Fibroblast of lung (primary cell): ENCODE data around the gene PODXL2. TPM values are rescaled to one million over a fixed set of nuclear protein-coding genes. Genes with fewer than 3 reads are reported as not detected.
A peak's percentile ranks its signal among the peaks of the same experiment; 100 is the strongest.

Experiments used
- DNase-seq, 2 donors: peaks; one replicate each; pipeline versions ENCODE4 v3.0.0 to v3.0.0-alpha.2; 2010; ENCODE audit warnings: low read depth in 2 of 2
- H2AFZ ChIP-seq: 2 replicates; pipeline ENCODE4 v1.5.1; 2012; ENCODE audit warnings: low read length, control low read depth, inconsistent platforms
- H3K27ac ChIP-seq: 2 replicates; pipeline ENCODE4 v1.5.1; 2011; ENCODE audit warnings: low read length, control low read depth; ENCODE audit not compliant: insufficient read depth
- H3K27me3 ChIP-seq: 2 replicates; pipeline ENCODE4 v1.5.1; 2011; ENCODE audit warnings: mild to moderate bottlenecking, low read length; ENCODE audit not compliant: control insufficient read depth, insufficient read depth
- H3K36me3 ChIP-seq: 2 replicates; pipeline ENCODE4 v1.5.1; 2011; ENCODE audit warnings: low read length; ENCODE audit not compliant: control insufficient read depth, insufficient read depth
- H3K4me1 ChIP-seq: 2 replicates; pipeline ENCODE4 v1.5.1; 2011; ENCODE audit warnings: low read length; ENCODE audit not compliant: control insufficient read depth, insufficient read depth; ENCODE audit errors: extremely low read depth
- H3K4me2 ChIP-seq: 2 replicates; pipeline ENCODE4 v1.5.1; 2011; ENCODE audit warnings: low read length, control low read depth; ENCODE audit not compliant: insufficient read depth; ENCODE audit errors: extremely low read depth
- H3K4me3 ChIP-seq, 4 experiments: fragments of 200-600 bp in 1 of 4; sonication (generic) in 1 of 4; replicated peaks in 1 of 4; 2 replicates each; pipeline ENCODE4 v1.5.1; 2011 to 2016; ENCODE audit warnings: low read length in 4 of 4, low read depth in 3 of 4, mild to moderate bottlenecking in 3 of 4, control low read depth in 2 of 4, inconsistent platforms in 1 of 4, mixed read lengths in 1 of 4; ENCODE audit not compliant: insufficient read depth in 1 of 4; ENCODE audit errors: control extremely low read depth in 1 of 4
- H3K79me2 ChIP-seq: 2 replicates; pipeline ENCODE4 v1.5.1; 2012; ENCODE audit warnings: mild to moderate bottlenecking, low read length, inconsistent platforms; ENCODE audit not compliant: control insufficient read depth, insufficient read depth
- H3K9ac ChIP-seq: 2 replicates; pipeline ENCODE4 v1.5.1; 2011; ENCODE audit warnings: mild to moderate bottlenecking, low read length, control low read depth; ENCODE audit not compliant: insufficient read depth
- H3K9me3 ChIP-seq: 2 replicates; pipeline ENCODE4 v1.5.1; 2012; ENCODE audit warnings: low read depth, low read length; ENCODE audit not compliant: control insufficient read depth, insufficient read depth
- H4K20me1 ChIP-seq: 2 replicates; pipeline ENCODE4 v1.5.1; 2011; ENCODE audit warnings: low read length; ENCODE audit not compliant: control insufficient read depth, insufficient read depth; ENCODE audit errors: extremely low read depth
- CTCF ChIP-seq, 2 donors: IDR thresholded peaks in 1 of 2; conservative IDR thresholded peaks in 1 of 2; 1 replicate in 1 of 2; 2 replicates in 1 of 2; pipeline ENCODE4 v1.5.1; 2011 to 2012; ENCODE audit warnings: low read length in 2 of 2, control low read depth in 1 of 2, inconsistent platforms in 1 of 2, low read depth in 1 of 2, mild to moderate bottlenecking in 1 of 2
- EZH2 ChIP-seq: IDR thresholded peaks from 2 replicates; pipeline ENCODE4 v1.5.1; 2012; ENCODE audit warnings: low read length, control low read depth, mild to moderate bottlenecking; ENCODE audit errors: missing control alignments
- polyA plus RNA-seq, 2 donors: library from polyadenylated mRNA; depleted of rRNA in 1 of 2; stranded (reverse) in 1 of 2; unstranded in 1 of 2; fragments of >200 nt; gene quantifications; 2 replicates each; pipeline ENCODE4 v1.2.1, GENCODE V29; 2011 to 2012; ENCODE audit warnings: missing spikeins in 1 of 2
- total RNA-seq: library from RNA; depleted of rRNA; stranded (reverse); fragments of >200 nt; gene quantifications from 2 replicates; pipeline ENCODE4 v1.2.1, GENCODE V29; 2014

The PODXL2 gene
- total and polyA plus RNA-seq, 2 donors (not counting 1 experiment from before 2014, with no cell fraction given): 0.50 to 0.98 TPM

DNA sequence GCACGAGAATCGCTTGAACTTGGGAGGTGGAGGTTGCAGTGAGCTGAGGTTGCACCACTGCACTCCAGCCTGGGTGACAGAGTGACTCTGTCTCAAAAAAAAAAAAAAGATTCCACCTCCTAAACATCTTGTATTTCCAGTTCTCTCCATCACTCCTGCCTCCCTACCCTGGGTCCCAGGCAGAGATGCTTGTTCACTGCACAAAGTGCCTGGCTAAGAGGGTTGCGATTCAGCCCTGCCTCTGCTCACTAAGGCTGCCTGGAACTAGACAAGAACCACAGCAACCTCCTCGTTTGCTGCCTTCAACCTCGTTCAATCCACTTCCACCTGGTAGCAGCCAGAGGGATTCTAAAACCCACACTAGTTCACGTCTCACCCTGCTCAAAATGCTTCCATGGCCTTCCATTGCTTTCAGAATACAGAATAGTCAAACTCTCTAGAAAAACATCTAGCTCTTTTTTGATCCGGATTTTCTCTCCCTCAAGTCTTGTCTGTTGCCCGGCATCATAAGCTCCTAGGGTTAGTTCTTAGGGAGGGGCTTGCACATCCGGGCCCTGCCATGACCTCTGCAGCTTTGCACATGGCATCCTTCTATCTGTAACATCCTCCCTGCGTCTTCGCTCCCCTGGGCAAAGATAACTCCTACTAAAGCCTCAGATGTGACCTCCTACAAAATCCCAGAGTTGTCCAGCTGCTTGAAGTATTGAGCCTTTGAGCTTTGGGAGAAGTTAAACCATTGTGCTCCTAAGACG is 31.8 kb upstream of the PODXL2 start:
- Histone ChIP-seq H3K4me1 (peaks cover 6% of the 10 kb centered on the region), H3K27ac (no peak overlapping the region), H3K79me2 (peaks cover 12% of the 10 kb centered on the region), H3K9ac (no peak overlapping the region), H3K27me3 (no peaks in the 10 kb centered on the region), H3K4me2 (no peak overlapping the region), H2AFZ (no peak overlapping the region), H3K36me3 (no peaks in the 10 kb centered on the region), H4K20me1 (no peaks in the 10 kb centered on the region), H3K9me3 (no peaks in the 10 kb centered on the region), H3K4me3 (peak overlapping the region in 2 of 4 experiments; percentile 59 to 65)
- no peak for TF ChIP-seq EZH2
- TF ChIP-seq CTCF (conservative IDR thresholded peaks at IDR 0.05 in 1 of 2, IDR thresholded peaks at IDR 0.05 in 1 of 2; ENCODE audit: low read depth in 1 of 2, low read length in 2 of 2): no peak
- no peak for DNase-seq

DNA sequence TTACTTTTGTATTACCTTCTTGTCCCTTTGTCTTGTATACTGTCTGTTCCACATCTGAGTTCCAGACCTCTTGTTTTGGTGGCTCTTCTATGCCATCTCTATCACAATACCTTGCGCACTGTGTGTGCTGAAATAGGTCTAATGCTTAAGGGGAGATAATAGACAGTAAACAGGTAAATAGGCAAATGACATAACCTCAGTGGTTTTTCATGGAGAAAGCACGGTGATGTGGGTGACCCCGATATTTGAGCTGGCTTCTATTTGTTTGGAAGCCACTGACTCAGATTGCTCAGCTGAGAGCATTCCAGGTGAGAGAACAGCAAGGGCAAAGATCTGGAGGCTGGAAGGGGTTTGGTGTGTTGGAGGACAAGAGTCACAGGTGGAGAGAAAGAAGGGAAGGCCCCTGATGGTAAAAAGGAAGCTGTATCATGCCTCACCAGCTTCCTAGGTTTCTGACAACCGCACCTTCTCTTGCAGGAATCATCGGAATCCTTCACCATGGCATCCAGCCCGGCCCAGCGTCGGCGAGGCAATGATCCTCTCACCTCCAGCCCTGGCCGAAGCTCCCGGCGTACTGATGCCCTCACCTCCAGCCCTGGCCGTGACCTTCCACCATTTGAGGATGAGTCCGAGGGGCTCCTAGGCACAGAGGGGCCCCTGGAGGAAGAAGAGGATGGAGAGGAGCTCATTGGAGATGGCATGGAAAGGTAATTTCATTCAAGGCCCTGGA is 30.0 kb upstream of the PODXL2 start:
- Histone ChIP-seq H3K79me2 (peaks cover 12% of the 10 kb centered on the region), H2AFZ (peak overlapping the region; percentile 17), H3K27ac (peak overlapping the region; percentile 73), H3K4me2 (peak overlapping the region; percentile 97), H3K9me3 (no peaks in the 10 kb centered on the region), H3K36me3 (no peaks in the 10 kb centered on the region), H3K4me1 (peaks cover 6% of the 10 kb centered on the region), H3K9ac (peak overlapping the region; percentile 62), H3K27me3 (no peaks in the 10 kb centered on the region), H3K4me3 (peak overlapping the region; percentile 59 to 69 (median 64)), H4K20me1 (no peaks in the 10 kb centered on the region)
- TF ChIP-seq CTCF (conservative IDR thresholded peaks at IDR 0.05 in 1 of 2, IDR thresholded peaks at IDR 0.05 in 1 of 2; ENCODE audit: low read depth in 1 of 2, low read length in 2 of 2) (no peak), EZH2 (no peak)
- DNase-seq: no peak

GRCh38 chr3:127600749-127601456 is 28.1 kb upstream of the PODXL2 start:
- no peak for TF ChIP-seq EZH2
- TF ChIP-seq CTCF (conservative IDR thresholded peaks at IDR 0.05 in 1 of 2, IDR thresholded peaks at IDR 0.05 in 1 of 2; ENCODE audit: low read depth in 1 of 2, low read length in 2 of 2): no peak
- Histone ChIP-seq H3K9ac (no peak overlapping the region), H3K4me1 (peaks cover 6% of the 10 kb centered on the region)

More at GRCh38 chr3:127600749-127601456, 28.1 kb upstream of the PODXL2 start:
- Histone ChIP-seq H3K79me2 (peaks cover 12% of the 10 kb centered on the region), H2AFZ (no peak overlapping the region), H3K27ac (no peak overlapping the region), H3K27me3 (no peaks in the 10 kb centered on the region), H3K36me3 (peaks cover 2% of the 10 kb centered on the region), H3K9me3 (no peaks in the 10 kb centered on the region), H4K20me1 (no peaks in the 10 kb centered on the region), H3K4me2 (no peak overlapping the region), H3K4me3 (no peak overlapping the region)
- no peak for DNase-seq
